DMS53 treated with DMSO at 0.1 percent for 48 hours (cell line): ENCODE data around the gene TPPP.

Experiments used
- DNase-seq: peaks from one replicate; lab custom pipeline; 2025; ENCODE audit not compliant: unreplicated experiment; lab: John Stamatoyannopoulos, UW

Gene TPPP

GRCh38 chr5:647727-648126, 45.4 kb downstream of the TPPP start:
- DNase-seq, result no peak

GRCh38 chr5:647311-647710, 45.8 kb downstream of the TPPP start:
- no peak for DNase-seq

GRCh38 chr5:646396-647201, 46.6 kb downstream of the TPPP start:
- no peak for DNase-seq

- no peak for DNase-seq
Observed at GRCh38 chr5:645421-645820, 47.7 kb downstream of the TPPP start.

- DNase-seq, result no peak
Observed at GRCh38 chr5:644971-645370, 48.2 kb downstream of the TPPP start.

- DNase-seq, result no peak
Observed at GRCh38 chr5:644509-644908, 48.6 kb downstream of the TPPP start.

GRCh38 chr5:643811-644271, 49.3 kb downstream of the TPPP start:
- no peak for DNase-seq

- DNase-seq, result no peak
Observed at GRCh38 chr5:643351-643801, 49.8 kb downstream of the TPPP start.

- no peak for DNase-seq
Observed at GRCh38 chr5:642481-642880, 50.7 kb downstream of the TPPP start.

GRCh38 chr5:641331-641765, 51.8 kb downstream of the TPPP start:
- DNase-seq, result no peak

- no peak for DNase-seq
Observed at GRCh38 chr5:640461-641330, 52.5 kb downstream of the TPPP start.

GRCh38 chr5:639584-640213, 53.5 kb downstream of the TPPP start:
- DNase-seq, result no peak

GRCh38 chr5:639253-639530, 54.0 kb downstream of the TPPP start:
- no peak for DNase-seq

- no peak for DNase-seq
Observed at GRCh38 chr5:638501-639252, 54.5 kb downstream of the TPPP start.

- DNase-seq, result no peak
Observed at GRCh38 chr5:637581-638450, 55.3 kb downstream of the TPPP start.

- DNase-seq, result no peak
Observed at GRCh38 chr5:636951-637350, 56.2 kb downstream of the TPPP start.

- no peak for DNase-seq
Observed at GRCh38 chr5:635306-636055, 57.7 kb downstream of the TPPP start.

- no peak for DNase-seq
Observed at GRCh38 chr5:634191-634590, 59.0 kb downstream of the TPPP start.

- no peak for DNase-seq
Observed at GRCh38 chr5:633501-633955, 59.6 kb downstream of the TPPP start.
